Measurements from ENCODE around the gene WDR33.

Gene WDR33

GRCh38 chr2:127674241-127675209 lies 136.4 kb downstream of the WDR33 start:
- H3K36me3 Mint-ChIP-seq (ENCODE audit: low read depth): no peaks in the 10 kb centered on the region
- H3K9me3 Mint-ChIP-seq: no peaks in the 10 kb centered on the region
- peak; percentile 18 for DNase-seq
- H3K27me3 Mint-ChIP-seq: peaks cover 49% of the 10 kb centered on the region
- H3K27ac Mint-ChIP-seq: no peak overlapping the region
- peak; percentile 17 for ATAC-seq
- H3K4me1 Mint-ChIP-seq: peaks cover 10% of the 10 kb centered on the region
- peak overlapping the region; percentile 70 for H3K4me3 Mint-ChIP-seq

- ATAC-seq: no peak
Observed at GRCh38 chr2:127673291-127674069, 137.5 kb downstream of the WDR33 start.

DNA sequence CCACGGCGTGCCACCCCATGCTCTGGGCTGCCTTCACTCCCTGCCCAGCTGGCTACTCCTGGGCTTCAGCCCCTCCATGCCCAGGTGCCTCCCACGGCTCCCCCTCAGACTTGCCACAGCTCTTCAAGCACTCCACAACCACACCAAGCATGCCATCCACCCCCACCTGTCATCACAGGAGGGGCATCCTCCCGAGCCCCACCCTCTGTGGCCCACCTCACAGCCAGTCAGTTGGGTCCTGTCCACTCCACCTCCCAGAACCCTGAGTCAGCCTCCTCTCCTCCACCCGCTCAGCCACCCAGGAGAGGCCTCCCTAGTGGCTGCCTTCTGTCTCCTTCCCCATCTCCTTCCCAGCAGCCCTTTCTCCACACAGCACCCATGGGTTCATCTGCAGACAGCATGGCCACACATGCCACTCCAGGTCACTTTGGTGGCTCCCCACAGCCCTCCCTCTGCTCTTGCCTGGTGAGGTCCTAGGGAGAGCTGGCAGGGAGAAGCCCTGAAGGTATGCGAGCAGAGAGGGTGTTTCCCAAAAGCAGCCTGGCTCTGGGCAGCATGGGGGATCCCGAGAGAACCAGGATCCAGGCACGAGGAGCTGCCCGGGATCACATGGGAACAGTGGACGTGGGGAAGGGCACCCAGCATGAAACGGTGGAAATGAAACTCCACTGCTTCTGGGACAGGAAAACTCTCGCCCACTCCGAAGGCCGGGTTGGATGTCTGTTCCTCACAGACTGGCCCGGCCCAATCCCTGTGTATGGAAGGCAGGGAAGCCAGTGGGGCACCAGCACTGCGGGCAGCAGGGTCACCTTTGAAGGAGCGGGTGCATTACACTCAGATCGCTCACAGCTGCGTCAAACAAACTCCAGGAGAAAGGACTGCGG lies 138.4 kb downstream of the WDR33 start:
- H3K36me3 Mint-ChIP-seq (ENCODE audit: low read depth): no peaks in the 10 kb centered on the region
- no peak overlapping the region for H3K4me3 Mint-ChIP-seq
- DNase-seq (no peak), ATAC-seq (no peak)
- peaks cover 50% of the 10 kb centered on the region for H3K27me3 Mint-ChIP-seq
- no peak overlapping the region for H3K27ac Mint-ChIP-seq
- peaks cover 10% of the 10 kb centered on the region for H3K4me1 Mint-ChIP-seq
- H3K9me3 Mint-ChIP-seq: no peaks in the 10 kb centered on the region

More at GRCh38 chr2:127673291-127674069, 137.5 kb downstream of the WDR33 start:
- Mint-ChIP-seq H3K36me3 (ENCODE audit: low read depth) (no peaks in the 10 kb centered on the region), H3K27ac (no peak overlapping the region), H3K9me3 (no peaks in the 10 kb centered on the region), H3K27me3 (peaks cover 51% of the 10 kb centered on the region), H3K4me1 (peaks cover 10% of the 10 kb centered on the region), H3K4me3 (peak overlapping the region; percentile 8)
- no peak for DNase-seq

DNA sequence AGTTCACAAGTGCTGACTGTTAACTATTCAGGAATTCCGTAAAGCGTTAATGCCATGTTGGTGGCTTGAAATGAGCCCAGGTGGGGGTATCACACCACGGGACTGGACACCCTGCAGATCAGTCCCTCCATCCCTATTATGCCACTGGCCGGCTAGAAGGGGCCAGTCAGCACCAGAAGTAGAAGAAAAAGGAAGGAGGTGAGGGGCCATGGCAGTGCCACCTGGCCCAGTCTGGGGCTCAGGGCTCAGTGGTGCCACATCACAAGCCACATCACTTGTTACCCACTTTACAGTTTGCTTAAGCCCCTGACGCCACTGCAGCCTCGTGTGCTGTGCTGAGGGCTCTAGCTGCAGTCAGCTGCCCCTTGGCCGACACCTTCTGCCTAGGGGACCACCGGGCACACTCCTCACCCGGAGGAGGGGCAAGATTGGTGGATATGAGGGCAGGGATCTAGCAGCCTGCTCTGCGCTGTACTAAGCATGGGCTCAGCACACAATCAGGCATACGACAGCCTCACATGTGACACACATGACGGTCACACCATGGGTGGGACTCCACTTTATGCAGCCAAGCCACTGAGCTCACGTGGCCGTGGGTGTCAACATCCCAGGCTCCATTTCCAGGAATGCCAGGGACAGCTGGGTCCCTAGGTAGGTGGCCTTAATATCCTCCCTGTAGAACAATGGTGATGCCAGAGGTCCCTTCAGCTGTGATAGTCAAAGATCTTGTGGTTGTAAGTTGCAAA lies 139.2 kb downstream of the WDR33 start:
- ATAC-seq: no peak
- Mint-ChIP-seq H3K4me3 (no peak overlapping the region), H3K9me3 (no peaks in the 10 kb centered on the region), H3K36me3 (ENCODE audit: low read depth) (no peaks in the 10 kb centered on the region), H3K4me1 (peaks cover 10% of the 10 kb centered on the region), H3K27ac (no peak overlapping the region), H3K27me3 (peaks cover 55% of the 10 kb centered on the region)
- no peak for DNase-seq

DNA sequence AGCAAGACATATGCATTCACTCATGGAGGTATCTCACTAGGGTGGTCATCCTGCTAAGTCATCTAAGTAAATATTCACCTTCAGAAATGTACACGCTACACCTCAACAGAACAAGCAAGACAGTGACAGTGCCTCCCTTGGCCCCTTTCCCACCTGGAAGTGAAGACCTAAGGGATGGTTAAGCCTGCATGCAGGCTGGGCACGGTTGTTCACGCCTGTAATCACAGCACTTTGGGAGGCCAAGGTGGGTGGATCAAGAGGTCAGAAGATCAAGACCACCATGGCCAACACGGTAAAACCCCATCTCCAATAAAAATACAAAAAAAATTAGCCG lies 140.0 kb downstream of the WDR33 start:
- H3K9me3 Mint-ChIP-seq: no peaks in the 10 kb centered on the region
- H3K27me3 Mint-ChIP-seq: peaks cover 57% of the 10 kb centered on the region
- no peak overlapping the region for H3K27ac Mint-ChIP-seq
- H3K36me3 Mint-ChIP-seq (ENCODE audit: low read depth): no peaks in the 10 kb centered on the region
- H3K4me3 Mint-ChIP-seq: no peak overlapping the region
- DNase-seq: no peak
- peaks cover 7% of the 10 kb centered on the region for H3K4me1 Mint-ChIP-seq
- no peak for ATAC-seq

GRCh38 chr2:127670055-127670956 lies 140.7 kb downstream of the WDR33 start:
- Mint-ChIP-seq H3K4me1 (peaks cover 5% of the 10 kb centered on the region), H3K27me3 (peaks cover 59% of the 10 kb centered on the region), H3K4me3 (no peak overlapping the region), H3K36me3 (ENCODE audit: low read depth) (no peaks in the 10 kb centered on the region), H3K27ac (no peak overlapping the region), H3K9me3 (no peaks in the 10 kb centered on the region)
- DNase-seq: no peak
- ATAC-seq: no peak

- H3K4me1 Mint-ChIP-seq: no peaks in the 10 kb centered on the region
Observed at GRCh38 chr2:127669056-127669455, 141.9 kb downstream of the WDR33 start.

DNA sequence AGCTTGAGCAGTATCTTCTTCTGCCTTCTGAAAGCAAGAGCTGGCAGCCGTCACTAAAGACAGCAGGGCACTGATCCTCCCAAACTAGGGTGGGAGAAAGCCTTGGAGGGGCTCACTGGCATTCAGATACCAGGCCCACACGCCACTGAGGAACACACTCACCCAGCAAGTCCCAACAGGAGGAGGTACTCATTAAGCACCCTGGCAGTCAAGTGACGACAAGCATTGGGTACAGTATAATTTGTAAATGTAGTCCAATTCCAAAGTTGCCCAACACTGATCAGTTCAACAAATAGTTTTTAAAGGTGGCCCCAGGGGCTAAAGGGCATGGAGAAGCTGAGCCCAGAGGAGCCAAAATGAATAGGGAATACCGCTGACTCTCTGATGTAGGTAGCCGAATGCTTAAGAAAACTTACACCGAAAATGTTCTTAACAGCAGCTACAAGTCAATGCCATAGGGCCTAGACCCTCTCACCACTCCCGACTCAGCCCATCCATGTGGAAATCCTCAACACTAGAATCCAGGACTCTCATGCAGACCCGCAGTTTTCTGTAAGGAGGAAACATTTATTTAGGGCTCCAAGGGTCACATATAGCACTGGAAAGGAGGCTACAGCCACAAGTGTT lies 145.6 kb downstream of the WDR33 start:
- Mint-ChIP-seq H3K27ac (no peak overlapping the region), H3K9me3 (no peaks in the 10 kb centered on the region), H3K27me3 (peaks cover 61% of the 10 kb centered on the region), H3K4me3 (no peak overlapping the region), H3K36me3 (ENCODE audit: low read depth) (no peaks in the 10 kb centered on the region), H3K4me1 (no peaks in the 10 kb centered on the region)
- DNase-seq: no peak
- ATAC-seq: no peak

More at GRCh38 chr2:127669056-127669455, 141.9 kb downstream of the WDR33 start:
- Mint-ChIP-seq H3K27me3 (peaks cover 64% of the 10 kb centered on the region), H3K9me3 (no peaks in the 10 kb centered on the region), H3K4me3 (no peak overlapping the region), H3K27ac (no peak overlapping the region), H3K36me3 (ENCODE audit: low read depth) (no peaks in the 10 kb centered on the region)
- no peak for DNase-seq
- ATAC-seq: no peak

DNA sequence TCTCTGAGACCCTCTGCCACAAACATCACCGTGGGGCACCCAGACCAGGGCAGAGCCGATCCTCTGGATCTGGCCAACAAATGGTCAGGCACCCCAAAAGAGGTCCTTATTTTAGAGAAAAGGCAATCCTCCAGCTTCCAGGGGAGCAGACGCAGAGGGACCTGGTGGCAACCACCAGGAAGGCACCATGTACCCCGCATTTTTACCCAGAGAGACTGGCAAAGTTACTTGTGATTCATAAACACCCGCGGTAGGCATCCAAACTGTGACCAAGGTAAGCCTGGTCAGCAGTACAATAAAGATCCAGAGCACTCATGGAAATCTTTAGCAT lies 146.1 kb downstream of the WDR33 start:
- no peak for DNase-seq
- no peak for ATAC-seq
- H3K4me1 Mint-ChIP-seq: no peaks in the 10 kb centered on the region
- no peaks in the 10 kb centered on the region for H3K36me3 Mint-ChIP-seq (ENCODE audit: low read depth)
- H3K4me3 Mint-ChIP-seq: no peak overlapping the region
- peaks cover 56% of the 10 kb centered on the region for H3K27me3 Mint-ChIP-seq
- no peak overlapping the region for H3K27ac Mint-ChIP-seq
- H3K9me3 Mint-ChIP-seq: no peaks in the 10 kb centered on the region

DNA sequence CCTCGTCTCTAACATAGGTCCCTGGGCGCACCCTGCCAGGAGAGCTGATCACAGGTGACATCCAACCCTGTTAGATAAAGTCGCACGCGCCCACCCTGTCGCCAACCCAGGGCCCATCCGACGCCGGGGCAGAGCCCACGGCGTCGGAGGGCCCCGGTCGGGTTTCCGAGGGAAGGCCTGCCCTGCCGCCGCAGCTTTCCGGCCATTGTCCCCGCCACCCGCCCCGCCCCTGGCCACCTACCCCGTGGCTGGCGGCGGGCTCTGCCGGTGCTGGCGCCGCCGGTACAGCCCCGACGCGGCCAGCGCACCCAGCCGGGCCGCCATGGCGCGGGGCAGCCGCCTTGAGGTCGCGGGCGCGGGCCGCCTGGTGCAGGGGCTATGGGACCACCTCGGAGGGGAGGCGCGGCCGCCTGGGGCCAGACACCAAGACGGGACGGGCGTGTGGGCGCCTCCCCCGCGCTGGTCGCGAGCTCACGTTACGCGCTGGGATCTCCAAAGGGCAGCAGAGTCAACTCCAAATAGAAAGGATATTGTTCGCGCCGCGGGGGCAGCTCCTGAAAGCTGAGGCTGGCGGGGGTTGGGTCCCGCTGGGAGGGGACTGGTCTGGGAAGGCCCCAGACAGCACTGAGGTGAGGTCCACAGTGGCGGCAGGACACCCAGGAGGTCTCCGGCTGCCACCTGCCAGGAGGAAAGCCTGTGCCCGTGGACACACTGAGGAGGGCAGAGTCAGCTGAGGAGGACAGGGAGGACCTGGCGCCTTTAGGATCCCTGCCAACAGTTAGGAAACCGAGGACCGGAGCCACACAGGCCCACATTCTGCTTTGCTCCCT lies 146.7 kb downstream of the WDR33 start:
- no peak for ATAC-seq
- no peak overlapping the region for H3K4me3 Mint-ChIP-seq
- H3K9me3 Mint-ChIP-seq: no peaks in the 10 kb centered on the region
- no peak for DNase-seq
- H3K4me1 Mint-ChIP-seq: no peaks in the 10 kb centered on the region
- H3K27me3 Mint-ChIP-seq: peaks cover 53% of the 10 kb centered on the region
- no peak overlapping the region for H3K27ac Mint-ChIP-seq
- no peaks in the 10 kb centered on the region for H3K36me3 Mint-ChIP-seq (ENCODE audit: low read depth)

- H3K4me1 Mint-ChIP-seq: no peaks in the 10 kb centered on the region
- ATAC-seq (no peak), DNase-seq (no peak)
- no peak overlapping the region for H3K27ac Mint-ChIP-seq
- H3K27me3 Mint-ChIP-seq: peaks cover 49% of the 10 kb centered on the region
- no peaks in the 10 kb centered on the region for H3K36me3 Mint-ChIP-seq (ENCODE audit: low read depth)
- no peak overlapping the region for H3K4me3 Mint-ChIP-seq
- H3K9me3 Mint-ChIP-seq: no peaks in the 10 kb centered on the region
Observed at GRCh38 chr2:127663566-127664064, 147.4 kb downstream of the WDR33 start.

DNA sequence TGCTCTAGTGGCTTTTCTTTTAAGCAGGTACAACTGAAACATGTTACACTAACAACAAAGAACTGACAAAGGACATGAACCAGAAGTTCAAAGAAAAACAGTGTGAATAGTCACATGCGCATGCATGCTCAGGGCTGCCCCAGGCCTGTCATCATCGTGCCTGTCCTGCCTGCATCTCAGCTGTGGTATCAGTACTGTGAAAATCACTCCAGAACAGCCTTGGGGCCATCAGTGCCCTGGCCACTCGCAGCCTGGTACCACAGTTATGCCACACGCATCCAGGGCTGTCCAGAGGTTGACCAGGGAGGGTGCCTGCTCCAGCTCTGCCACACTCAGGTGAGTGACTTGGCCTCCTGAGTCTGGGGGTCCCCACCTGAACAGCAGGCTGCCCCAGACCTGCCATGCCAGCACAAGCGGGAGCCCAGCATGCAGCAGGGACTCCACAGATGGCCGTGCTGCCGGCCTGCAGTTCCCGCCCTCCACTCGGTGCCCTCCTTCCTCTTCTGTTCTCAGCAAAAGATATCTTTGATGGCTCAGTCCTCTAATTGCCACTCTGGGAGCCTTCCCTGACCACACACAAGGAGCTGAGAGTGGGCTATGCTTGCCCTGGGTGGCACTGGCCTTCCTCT lies 147.9 kb downstream of the WDR33 start:
- Mint-ChIP-seq H3K9me3 (no peaks in the 10 kb centered on the region), H3K27ac (no peak overlapping the region), H3K27me3 (peaks cover 48% of the 10 kb centered on the region), H3K4me3 (no peak overlapping the region), H3K36me3 (ENCODE audit: low read depth) (no peaks in the 10 kb centered on the region), H3K4me1 (no peaks in the 10 kb centered on the region)
- ATAC-seq (no peak), DNase-seq (no peak)
